K562 (cell line): ENCODE data around the gene SFN. TPM values are rescaled to one million over a fixed set of nuclear protein-coding genes. Genes with fewer than 3 reads are reported as not detected.

Experiments used
- ATAC-seq: fragments of 200-7000 bp; cut with Tn5 transposase; 3 replicates; pipeline ENCODE4 v1.9.1; 2020; ENCODE audit warnings: moderate library complexity
- BruUV-seq: library from RNA; stranded (reverse); fragments of 400-500 nt; replicated peaks from 2 replicates; lab custom pipeline; 2021; lab: Mats Ljungman, UMichigan
- CTCF ChIA-PET: fragments of 300-600 bp; formaldehyde crosslinking; extraction: SDS; loops from one replicate; lab custom pipeline; 2021; ENCODE audit warnings: low intra/inter-chr PET ratio; lab: Yijun Ruan, JAX
- POLR2A ChIA-PET: fragments of 300-600, 350-650 bp; sonication (Branson Sonifier 250); formaldehyde crosslinking; extraction: SDS; loops from one replicate; lab custom pipeline; 2021; ENCODE audit warnings: antibody characterized with exemption, inconsistent platforms; lab: Yijun Ruan, JAX
- DNase-seq, 4 experiments: peaks; one replicate each; pipeline versions ENCODE4 v3.0.0 to v3.0.0-alpha.2; 2011 to 2018; ENCODE audit warnings: low spot score in 3 of 4, mixed read lengths in 3 of 4; ENCODE audit errors: extremely low read depth in 1 of 4
- FAIRE-seq: peaks from 2 replicates; lab custom pipeline; 2011; peaks lifted over from hg19 to GRCh38; lab: Jason Lieb, UNC
- H2AFZ ChIP-seq: 2 replicates; pipeline ENCODE4 v1.6.0; 2011; ENCODE audit warnings: low read depth, low read length, control low read depth, inconsistent platforms
- H3K27ac ChIP-seq: fragments of 200-600 bp; 3 replicates; pipeline ENCODE4 v1.8.0; 2011; ENCODE audit warnings: low read depth, mild to moderate bottlenecking, control low read depth, inconsistent platforms, low read length, moderate library complexity, mixed read lengths; ENCODE audit errors: extremely low read depth
- H3K27me3 ChIP-seq, 2 experiments: fragments of 300-600 bp in 1 of 2; 2 replicates in 1 of 2; 3 replicates in 1 of 2; pipeline versions ENCODE4 v1.6.0 to v1.8.0; 2011; ENCODE audit warnings: inconsistent platforms in 2 of 2, low read length in 2 of 2, mild to moderate bottlenecking in 1 of 2, mixed read lengths in 1 of 2, moderate library complexity in 1 of 2; ENCODE audit not compliant: control insufficient read depth in 2 of 2, insufficient read depth in 2 of 2
- H3K36me3 ChIP-seq: fragments of 300-600 bp; 3 replicates; pipeline ENCODE4 v1.8.0; 2011; ENCODE audit warnings: mild to moderate bottlenecking, low read length, inconsistent platforms; ENCODE audit not compliant: control insufficient read depth, insufficient read depth
- H3K4me1 ChIP-seq, 2 experiments: fragments of 200-600 bp in 1 of 2; replicated peaks in 1 of 2; 2 replicates in 1 of 2; 3 replicates in 1 of 2; pipeline versions ENCODE4 v1.5.1 to v1.8.0; 2011; ENCODE audit warnings: inconsistent platforms in 2 of 2, low read length in 2 of 2, mild to moderate bottlenecking in 1 of 2, mixed read lengths in 1 of 2, moderate library complexity in 1 of 2; ENCODE audit not compliant: control insufficient read depth in 2 of 2, insufficient read depth in 2 of 2
- H3K4me2 ChIP-seq: 2 replicates; pipeline ENCODE4 v1.6.1; 2011; ENCODE audit warnings: low read length, control low read depth, inconsistent platforms, mixed read lengths; ENCODE audit not compliant: insufficient read depth
- H3K4me3 ChIP-seq: fragments of 200-600 bp; sonication (generic), shearing (Covaris generic); 2 replicates; pipeline ENCODE4 v1.5.1; 2016; ENCODE audit warnings: control low read depth, inconsistent platforms
- H3K79me2 ChIP-seq: fragments of 200-600 bp; 3 replicates; pipeline ENCODE4 v1.8.0; 2011; ENCODE audit warnings: low read length, inconsistent platforms; ENCODE audit not compliant: control insufficient read depth, insufficient read depth
- H3K9ac ChIP-seq, 2 experiments: 2 replicates each; pipeline versions ENCODE4 v1.6.0 to v1.6.1; 2011; ENCODE audit warnings: low read depth in 2 of 2, low read length in 2 of 2, control low read depth in 1 of 2, inconsistent platforms in 1 of 2, mild to moderate bottlenecking in 1 of 2, mixed read lengths in 1 of 2; ENCODE audit not compliant: insufficient read depth in 1 of 2
- H3K9me1 ChIP-seq: one replicate; pipeline ENCODE4 v1.6.0; 2011; ENCODE audit warnings: inconsistent platforms, mild to moderate bottlenecking, low read length, moderate library complexity; ENCODE audit not compliant: control insufficient read depth, insufficient read depth
- H3K9me3 ChIP-seq: replicated peaks from 2 replicates; pipeline ENCODE4 v1.5.1; 2011; ENCODE audit warnings: low read depth, low read length, inconsistent platforms; ENCODE audit not compliant: control insufficient read depth, insufficient read depth
- H4K20me1 ChIP-seq: replicated peaks from 2 replicates; pipeline ENCODE4 v1.6.1; 2011; ENCODE audit warnings: low read length, inconsistent platforms, mixed read lengths; ENCODE audit not compliant: control insufficient read depth, insufficient read depth
- RBFOX2 ChIP-seq: fragments of 200-400 bp; formaldehyde crosslinking; IDR thresholded peaks from 2 replicates; pipeline ENCODE4 v1.6.1; 2017; ENCODE audit warnings: low read depth, mild to moderate bottlenecking, low read length, moderate library complexity
- SRF ChIP-seq, 2 experiments: fragments of 250-450, 450-650 bp in 1 of 2; sonication (Bioruptor Pico) in 1 of 2; sonication (generic) in 1 of 2; formaldehyde crosslinking; IDR thresholded peaks; 2 replicates each; pipeline versions ENCODE4 v1.5.0 to v1.5.1; 2020 to 2022; ENCODE audit warnings: mild to moderate bottlenecking in 1 of 2, missing genetic modification reagents in 1 of 2
- ZKSCAN1 ChIP-seq: fragments of 150-350 bp; IDR thresholded peaks from 2 replicates; pipeline ENCODE4 v1.6.1; 2016; ENCODE audit warnings: low read depth, low read length
- WGBS: fragments of 100-300 bp; shearing (Covaris generic); methylation state at CpG from one replicate; pipeline ENCODE4 v1.1.6; 2016; ENCODE audit warnings: low coverage, mixed read lengths; ENCODE audit not compliant: insufficient coverage; ENCODE audit errors: missing lambda C conversion rate; 5-methylcytosine and 5-hydroxymethylcytosine counted together
- in situ Hi-C: fragments of 300-500 bp; cut with MboI; formaldehyde crosslinking; loops from 4 replicates; pipeline ENCODE4 v1.15.0; 2018; ENCODE audit warnings: inconsistent platforms, mixed read lengths
- intact Hi-C: fragments of 100-400 bp; cut with micrococcal nuclease; formaldehyde crosslinking; loops from 2 replicates; pipeline ENCODE4 v1.14.2; 2022
- polyA plus RNA-seq, 8 experiments: library from polyadenylated mRNA; depleted of rRNA in 4 of 8; stranded (reverse) in 5 of 8; unstranded in 3 of 8; fragments of >200 nt; fragmentation: Nextera tagmentation in 2 of 8; fragmentation: Illumina TruSeq in 1 of 8; extraction: Ambion mirVana in 2 of 8; extraction: Trizol in 1 of 8; gene quantifications; 2 replicates each; pipeline versions ENCODE4 v1.2.1 to v1.2.3, GENCODE V29; 2011 to 2014; ENCODE audit warnings: inconsistent platforms in 1 of 8, missing spikeins in 1 of 8
- total RNA-seq, 7 experiments: library from RNA; depleted of rRNA in 6 of 7; stranded (reverse); fragments of >200 nt in 6 of 7; fragmentation: Illumina TruSeq in 2 of 7; extraction: Trizol in 2 of 7; gene quantifications; 2 replicates each; pipeline versions ENCODE4 v1.2.1 to v1.2.3, GENCODE V29; 2011 to 2021; ENCODE audit warnings: low replicate concordance in 1 of 7
- TF ChIP-seq, protein P1 (sequence below): fragments of 250-450 bp; sonication (Bioruptor Pico); IDR thresholded peaks from 2 replicates; pipeline ENCODE4 v1.8.0; 2022; ENCODE audit warnings: inconsistent platforms, mild to moderate bottlenecking, moderate library complexity, borderline replicate concordance

Gene SFN
- total and polyA plus RNA-seq, 9 of the 15 experiments (the other 6 are each of a cell fraction or from before 2014, with no cell fraction given): 0.10 to 3.8 (median 2.0) TPM

DNA sequence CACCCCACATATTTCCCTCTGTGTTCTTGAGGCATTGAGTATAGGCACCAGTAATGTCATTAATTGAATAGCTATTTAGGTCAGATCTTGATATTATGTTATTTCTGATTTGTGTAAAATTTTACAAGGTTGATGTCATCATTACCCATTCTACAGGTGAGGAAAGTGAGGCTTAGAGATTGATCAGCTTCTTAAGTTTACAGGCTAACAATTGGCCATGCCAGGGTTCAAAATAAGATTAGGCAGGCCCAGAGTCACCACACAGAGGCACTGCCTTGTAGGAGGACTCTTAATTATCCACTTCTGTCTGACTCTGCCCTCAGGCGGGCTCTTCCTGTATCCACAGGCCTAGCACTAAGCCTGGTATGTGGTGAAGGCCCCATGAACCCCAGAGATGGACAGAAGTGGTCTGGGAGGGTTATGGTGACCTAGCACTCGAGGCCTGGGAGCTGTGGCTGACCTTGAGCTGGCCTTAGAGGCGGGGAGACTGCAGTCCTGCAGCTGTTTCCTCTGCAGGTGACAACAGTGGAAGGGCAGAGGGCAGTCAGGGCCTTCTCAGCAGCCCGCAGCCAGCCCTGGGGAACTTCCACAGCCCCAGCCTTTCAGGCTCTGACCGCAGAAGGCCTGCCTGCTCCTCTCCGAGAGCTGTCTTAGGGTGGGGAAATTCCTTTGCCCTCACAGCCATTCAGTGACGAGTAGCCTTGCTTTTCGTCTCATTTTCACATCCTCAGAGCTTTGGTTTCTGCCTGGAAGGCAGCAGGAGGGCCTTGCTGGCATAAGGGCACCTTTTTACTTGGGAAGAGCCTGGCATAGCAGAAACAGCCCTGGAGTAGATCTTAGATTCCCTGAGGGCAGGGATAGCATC lies 24.2 kb upstream of the SFN start:
- H3K9me1 ChIP-seq: no peaks in the 10 kb centered on the region
- in situ Hi-C loops: no loop called here
- H3K27ac ChIP-seq: no peak overlapping the region
- H3K4me1 ChIP-seq: no peaks in the 10 kb centered on the region
- ChIA-PET CTCF (no interaction called here), POLR2A (interaction anchor here (0.6 to 1.8 kb wide), 9 partner anchors 8 to 300 kb away, joined by 3 to 7 read pairs (median 3); partner anchors contain the start of gene ZDHHC18)
- H3K4me2 ChIP-seq: no peak overlapping the region
- H2AFZ ChIP-seq: no peak overlapping the region
- intact Hi-C loops: no loop called here
- no peaks in the 10 kb centered on the region for H3K79me2 ChIP-seq
- ATAC-seq (peak; percentile 29), DNase-seq (no peak), FAIRE-seq (no peak)
- TF ChIP-seq, protein P1, sequence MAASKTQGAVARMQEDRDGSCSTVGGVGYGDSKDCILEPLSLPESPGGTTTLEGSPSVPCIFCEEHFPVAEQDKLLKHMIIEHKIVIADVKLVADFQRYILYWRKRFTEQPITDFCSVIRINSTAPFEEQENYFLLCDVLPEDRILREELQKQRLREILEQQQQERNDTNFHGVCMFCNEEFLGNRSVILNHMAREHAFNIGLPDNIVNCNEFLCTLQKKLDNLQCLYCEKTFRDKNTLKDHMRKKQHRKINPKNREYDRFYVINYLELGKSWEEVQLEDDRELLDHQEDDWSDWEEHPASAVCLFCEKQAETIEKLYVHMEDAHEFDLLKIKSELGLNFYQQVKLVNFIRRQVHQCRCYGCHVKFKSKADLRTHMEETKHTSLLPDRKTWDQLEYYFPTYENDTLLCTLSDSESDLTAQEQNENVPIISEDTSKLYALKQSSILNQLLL (CRISPR knock-in tag): no peak
- TF ChIP-seq SRF (CRISPR knock-in tag; IDR thresholded peaks at IDR 0.05) (no peak), RBFOX2 (peak; percentile 18; the same call in 1 of the 2 replicates), ZKSCAN1 (no peak)
- 0 out of 2 replicates have a peak, but pooled peaks cover 2% of the 10 kb centered on the region for H4K20me1 ChIP-seq
- H3K9ac ChIP-seq: 0 out of 4 replicates have a peak overlapping the region, but pooled peaks of 1 of the 2 experiments have one; percentile 18
- 72% methylated on average over 8 of the region's 8 CpGs for WGBS
- BruUV-seq: no TSS peak
- no peaks in the 10 kb centered on the region for H3K27me3 ChIP-seq
- peaks cover 71% of the 10 kb centered on the region for H3K36me3 ChIP-seq
- no peak overlapping the region for H3K4me3 ChIP-seq
- H3K9me3 ChIP-seq: no peaks in the 10 kb centered on the region
